ENCODE data around the gene KIF5A.
"Not testable (repeated sequence)": the region's sequence is repeated elsewhere in the genome, so short reads cannot be mapped to it uniquely, and the experiment has no call there.

KIF5A gene

GRCh38 chr12:57554897-57555296 lies 5.1 kb downstream of the KIF5A start:
- no peak for DNase-seq (ENCODE audit: low spot score)

DNA sequence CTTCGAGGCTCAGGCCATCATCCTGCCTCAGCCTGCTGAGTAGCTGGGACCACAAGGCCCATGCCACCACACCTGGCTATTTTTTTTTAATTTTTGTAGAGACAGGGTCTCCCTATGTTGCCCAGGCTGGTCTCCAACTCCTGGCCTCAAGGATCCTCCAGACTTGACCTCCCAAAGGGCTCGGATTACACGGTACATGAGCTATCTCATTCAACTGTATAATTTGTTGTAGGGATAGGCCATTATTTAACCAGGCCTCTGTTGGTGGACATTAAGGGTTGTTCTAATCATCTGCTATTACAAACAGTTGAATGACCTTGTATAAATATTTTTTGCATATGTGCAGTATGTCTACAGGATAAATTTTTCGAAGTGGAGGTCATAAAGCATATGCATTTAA lies 9.0 kb downstream of the KIF5A start:
- DNase-seq (ENCODE audit: low spot score) = no peak

DNA sequence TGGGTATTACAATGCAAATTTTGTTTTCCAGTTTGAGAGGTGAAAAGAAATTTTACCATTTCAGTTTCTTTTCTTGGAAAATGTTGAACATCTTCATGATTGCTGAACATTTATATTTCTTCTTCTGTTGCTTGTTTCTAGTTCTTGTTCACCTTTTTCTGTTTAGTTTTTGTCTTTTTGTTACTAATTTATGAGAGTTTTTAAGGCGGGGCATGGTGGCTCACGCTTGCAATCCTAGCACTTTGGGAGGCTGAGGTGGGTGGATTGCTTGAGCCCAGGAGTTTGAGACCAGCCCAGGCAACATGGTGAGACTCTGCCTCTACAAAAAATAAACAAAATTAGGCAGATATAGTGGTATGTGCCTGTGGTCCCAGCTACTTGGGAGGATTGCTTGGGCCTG lies 10.7 kb downstream of the KIF5A start:
- no peak for DNase-seq (ENCODE audit: low spot score)

DNA sequence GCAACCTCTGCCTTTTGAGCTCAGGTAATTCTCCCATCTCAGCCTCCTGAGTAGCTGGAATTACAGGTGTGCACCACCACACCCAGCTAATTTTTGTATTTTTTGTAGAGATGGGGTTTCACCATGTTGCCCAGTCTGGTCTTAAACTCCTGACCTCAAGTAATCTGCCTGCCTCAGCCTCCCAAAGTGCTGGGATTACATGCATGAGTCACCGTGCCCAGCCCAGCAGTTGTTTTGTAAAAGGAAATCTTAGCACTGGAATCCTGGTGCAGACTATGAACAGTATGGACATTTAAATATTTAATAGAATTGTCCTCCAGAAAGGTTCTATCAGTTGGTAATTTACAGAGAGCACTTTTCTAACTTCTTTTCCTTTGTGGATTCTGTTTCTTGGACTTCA lies 11.3 kb downstream of the KIF5A start:
- DNase-seq (ENCODE audit: low spot score) = not testable (repeated sequence)

DNA sequence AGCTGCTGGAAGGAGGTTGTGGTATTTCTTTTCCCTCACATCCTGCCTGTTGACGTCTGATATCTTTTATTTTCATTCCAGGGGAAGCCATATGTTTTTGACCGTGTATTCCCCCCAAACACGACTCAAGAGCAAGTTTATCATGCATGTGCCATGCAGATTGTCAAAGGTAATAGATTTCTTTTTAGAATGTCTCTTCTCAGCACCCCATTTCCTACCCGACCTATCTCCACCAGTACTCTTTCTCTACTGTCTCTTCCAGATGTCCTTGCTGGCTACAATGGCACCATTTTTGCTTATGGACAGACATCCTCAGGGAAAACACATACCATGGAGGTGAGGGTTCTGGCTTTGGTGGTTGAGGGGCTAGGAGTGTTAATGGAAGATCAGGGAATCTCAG lies 13.5 kb downstream of the KIF5A start:
- DNase-seq (ENCODE audit: low spot score) = no peak

DNA sequence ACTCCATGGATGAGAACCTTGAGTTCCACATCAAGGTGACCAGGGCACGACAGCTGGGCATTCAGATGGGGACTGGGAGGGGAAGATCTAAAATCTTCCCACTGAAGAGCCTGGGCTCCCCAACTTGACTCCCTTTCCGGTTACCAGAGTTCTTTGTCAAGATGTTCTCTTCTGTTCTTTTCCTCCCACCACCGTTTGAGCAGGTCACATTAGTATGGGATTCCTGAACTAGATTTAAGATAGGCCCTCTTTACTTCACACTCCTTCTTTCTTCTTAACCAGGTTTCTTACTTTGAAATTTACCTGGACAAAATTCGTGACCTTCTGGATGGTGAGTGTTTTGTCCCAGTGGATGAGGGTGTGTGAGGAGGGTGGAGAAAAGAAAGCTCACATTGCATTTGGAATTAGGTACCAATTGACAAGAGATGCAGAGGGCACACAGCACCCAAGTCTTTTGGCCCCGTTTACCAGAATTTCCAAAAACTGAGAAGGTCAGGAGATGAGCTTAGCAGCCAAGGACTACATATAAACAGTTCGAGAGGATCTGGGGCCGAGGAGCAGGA lies 14.4 kb downstream of the KIF5A start:
- no peak for DNase-seq (ENCODE audit: low spot score)

- no peak for DNase-seq (ENCODE audit: low spot score)
These were observed 19.0 kb downstream of the KIF5A start for GRCh38 chr12:57568838-57569237.

- DNase-seq (ENCODE audit: low spot score) = no peak
These were observed 20.0 kb downstream of the KIF5A start for GRCh38 chr12:57569858-57570257.

- not testable (repeated sequence) for DNase-seq (ENCODE audit: low spot score)
These were observed 20.6 kb downstream of the KIF5A start for GRCh38 chr12:57570438-57570837.

DNA sequence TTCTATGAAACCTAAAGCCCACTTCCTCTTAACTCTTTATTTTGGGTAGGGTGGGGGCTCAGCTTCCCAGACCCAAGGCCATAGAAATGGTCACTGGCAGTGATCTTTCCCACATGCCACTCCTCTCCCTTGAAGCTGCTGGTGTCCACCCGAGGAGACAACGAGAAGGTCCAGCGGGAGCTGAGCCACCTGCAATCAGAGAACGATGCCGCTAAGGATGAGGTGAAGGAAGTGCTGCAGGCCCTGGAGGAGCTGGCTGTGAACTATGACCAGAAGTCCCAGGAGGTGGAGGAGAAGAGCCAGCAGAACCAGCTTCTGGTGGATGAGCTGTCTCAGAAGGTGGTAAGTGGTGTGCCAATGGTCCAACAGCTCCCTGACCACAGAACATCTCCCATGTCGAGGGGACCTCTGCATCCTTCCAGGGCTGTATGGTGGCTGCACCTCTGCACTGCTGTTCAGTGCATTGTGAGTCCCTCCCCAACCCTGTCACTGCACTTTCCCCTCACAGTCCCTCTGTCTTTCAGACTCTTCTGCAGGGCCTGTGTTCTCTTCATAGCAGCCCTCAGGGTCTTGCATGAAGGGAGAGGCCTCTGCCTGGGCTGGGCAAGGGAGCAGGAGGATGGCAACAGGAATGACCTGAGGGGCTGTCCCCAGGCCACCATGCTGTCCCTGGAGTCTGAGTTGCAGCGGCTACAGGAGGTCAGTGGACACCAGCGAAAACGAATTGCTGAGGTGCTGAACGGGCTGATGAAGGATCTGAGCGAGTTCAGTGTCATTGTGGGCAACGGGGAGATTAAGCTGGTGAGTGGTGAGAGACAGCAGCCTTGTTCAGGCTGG lies 22.3 kb downstream of the KIF5A start:
- no peak for DNase-seq (ENCODE audit: low spot score)

DNA sequence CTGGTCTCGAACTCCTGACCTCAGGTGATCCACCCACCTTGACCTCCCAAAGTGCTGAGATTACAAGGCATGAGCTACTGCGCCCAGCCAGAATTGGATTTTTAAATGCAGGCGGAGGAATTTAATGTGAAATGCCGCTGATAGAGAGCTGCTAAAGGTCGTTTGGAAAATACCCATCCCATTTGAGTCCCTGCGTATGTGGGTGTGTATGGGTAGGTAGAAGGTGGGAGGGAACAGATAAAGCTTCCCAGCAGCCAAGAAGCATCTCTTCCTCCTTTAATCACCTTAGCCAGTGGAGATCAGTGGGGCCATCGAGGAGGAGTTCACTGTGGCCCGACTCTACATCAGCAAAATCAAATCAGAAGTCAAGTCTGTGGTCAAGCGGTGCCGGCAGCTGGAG lies 25.0 kb downstream of the KIF5A start:
- no peak for DNase-seq (ENCODE audit: low spot score)

GRCh38 chr12:57575771-57576612 lies 26.1 kb downstream of the KIF5A start:
- no peak for DNase-seq (ENCODE audit: low spot score)

DNA sequence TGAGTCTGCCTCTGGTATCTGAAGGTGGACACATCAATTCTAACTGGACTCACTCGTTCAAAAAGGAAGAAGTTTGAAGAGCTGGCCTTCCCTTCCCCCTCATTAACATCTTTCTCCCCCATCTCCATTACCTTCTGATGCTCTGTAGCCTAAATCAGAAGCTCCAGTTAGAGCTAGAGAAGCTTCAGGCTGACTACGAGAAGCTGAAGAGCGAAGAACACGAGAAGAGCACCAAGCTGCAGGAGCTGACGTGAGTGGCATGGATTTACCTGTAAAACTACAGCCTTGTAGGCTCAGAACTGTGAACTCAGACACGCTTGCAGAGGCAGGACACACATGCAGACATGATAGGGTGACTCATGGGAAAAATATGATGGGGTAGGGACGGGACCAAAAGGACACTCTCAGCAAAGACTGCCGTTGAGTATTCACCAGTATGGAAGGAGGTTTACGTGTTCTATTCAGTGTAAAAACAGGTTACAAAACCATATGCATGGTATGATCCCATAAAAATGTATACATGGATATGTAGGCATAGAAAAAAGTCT lies 26.8 kb downstream of the KIF5A start:
- DNase-seq (ENCODE audit: low spot score) = no peak

DNA sequence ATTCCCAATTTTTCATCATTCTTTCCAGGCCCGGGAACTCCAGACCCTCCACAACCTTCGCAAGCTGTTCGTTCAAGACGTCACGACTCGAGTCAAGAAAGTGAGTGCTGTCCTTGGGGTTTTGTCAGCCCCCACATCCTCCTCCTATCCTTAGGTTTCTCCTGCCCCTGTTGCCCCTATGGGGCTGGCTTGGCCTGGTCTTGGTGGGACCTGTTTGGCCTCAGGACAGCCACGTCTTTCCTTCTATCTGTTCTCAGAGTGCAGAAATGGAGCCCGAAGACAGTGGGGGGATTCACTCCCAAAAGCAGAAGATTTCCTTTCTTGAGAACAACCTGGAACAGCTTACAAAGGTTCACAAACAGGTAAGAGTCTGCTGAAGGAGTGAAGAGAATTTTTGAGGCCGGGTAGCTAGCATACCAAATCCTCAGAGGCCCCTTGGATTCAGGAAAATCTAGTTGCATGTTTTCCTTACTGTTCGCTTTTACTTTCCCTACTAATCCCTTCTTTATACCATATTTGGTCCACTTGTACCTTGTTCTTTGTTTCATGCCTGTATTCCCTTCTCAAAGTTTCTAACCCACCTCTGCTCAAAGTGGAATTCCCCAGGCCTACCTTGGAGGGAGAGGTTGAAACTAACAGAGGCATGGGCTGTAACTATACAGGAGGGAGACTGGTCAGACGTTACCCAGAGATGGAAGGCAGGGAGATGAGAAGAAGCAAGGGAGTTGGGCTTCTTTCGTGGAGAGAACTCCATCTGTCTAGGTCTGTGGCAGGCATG lies 28.3 kb downstream of the KIF5A start:
- no peak for DNase-seq (ENCODE audit: low spot score)

DNA sequence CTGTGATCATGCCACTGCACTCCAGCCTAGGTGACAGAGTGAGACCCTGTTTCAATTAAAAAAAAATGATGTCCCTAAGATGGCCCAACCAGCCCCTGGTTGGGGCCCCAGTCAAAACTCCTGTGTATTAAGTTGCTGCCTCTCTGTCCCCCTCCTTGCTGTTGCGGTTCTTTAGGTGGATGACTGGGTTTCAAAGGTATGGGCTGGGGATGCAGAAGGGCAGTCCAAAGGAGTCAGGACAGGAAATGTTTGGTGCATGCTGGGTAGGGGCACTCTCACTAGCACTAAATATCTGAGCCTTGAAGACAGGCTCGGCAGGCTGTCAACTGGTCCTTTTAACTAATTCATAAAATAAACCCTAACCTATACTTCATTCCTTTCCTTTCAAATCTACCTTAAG lies 29.2 kb downstream of the KIF5A start:
- no peak for DNase-seq (ENCODE audit: low spot score)

- no peak for DNase-seq (ENCODE audit: low spot score)
These were observed 30.0 kb downstream of the KIF5A start for GRCh38 chr12:57579677-57580465.

GRCh38 chr12:57580466-57580795 lies 30.6 kb downstream of the KIF5A start:
- no peak for DNase-seq (ENCODE audit: low spot score)

DNA sequence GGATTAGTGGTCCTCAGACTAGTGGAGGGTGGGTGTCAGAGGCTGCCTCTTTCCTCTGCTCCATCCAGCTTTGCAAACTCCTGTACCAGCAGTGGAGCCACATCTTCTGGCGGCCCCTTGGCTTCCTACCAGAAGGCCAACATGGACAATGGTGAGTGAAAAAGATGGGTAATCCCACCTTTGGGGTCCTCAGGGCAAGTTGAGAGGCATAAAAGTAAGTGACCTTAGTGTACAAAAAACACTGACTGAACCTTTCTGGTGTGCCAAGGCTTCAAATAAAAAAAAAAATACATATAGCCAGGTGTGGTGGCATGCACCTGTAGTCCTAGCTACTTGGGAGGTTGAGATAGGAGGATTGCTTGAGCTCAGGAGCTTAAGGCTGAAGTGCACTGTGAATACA lies 32.0 kb downstream of the KIF5A start:
- no peak for DNase-seq (ENCODE audit: low spot score)

GRCh38 chr12:57582440-57582839 lies 32.6 kb downstream of the KIF5A start:
- DNase-seq (ENCODE audit: low spot score) = no peak

DNA sequence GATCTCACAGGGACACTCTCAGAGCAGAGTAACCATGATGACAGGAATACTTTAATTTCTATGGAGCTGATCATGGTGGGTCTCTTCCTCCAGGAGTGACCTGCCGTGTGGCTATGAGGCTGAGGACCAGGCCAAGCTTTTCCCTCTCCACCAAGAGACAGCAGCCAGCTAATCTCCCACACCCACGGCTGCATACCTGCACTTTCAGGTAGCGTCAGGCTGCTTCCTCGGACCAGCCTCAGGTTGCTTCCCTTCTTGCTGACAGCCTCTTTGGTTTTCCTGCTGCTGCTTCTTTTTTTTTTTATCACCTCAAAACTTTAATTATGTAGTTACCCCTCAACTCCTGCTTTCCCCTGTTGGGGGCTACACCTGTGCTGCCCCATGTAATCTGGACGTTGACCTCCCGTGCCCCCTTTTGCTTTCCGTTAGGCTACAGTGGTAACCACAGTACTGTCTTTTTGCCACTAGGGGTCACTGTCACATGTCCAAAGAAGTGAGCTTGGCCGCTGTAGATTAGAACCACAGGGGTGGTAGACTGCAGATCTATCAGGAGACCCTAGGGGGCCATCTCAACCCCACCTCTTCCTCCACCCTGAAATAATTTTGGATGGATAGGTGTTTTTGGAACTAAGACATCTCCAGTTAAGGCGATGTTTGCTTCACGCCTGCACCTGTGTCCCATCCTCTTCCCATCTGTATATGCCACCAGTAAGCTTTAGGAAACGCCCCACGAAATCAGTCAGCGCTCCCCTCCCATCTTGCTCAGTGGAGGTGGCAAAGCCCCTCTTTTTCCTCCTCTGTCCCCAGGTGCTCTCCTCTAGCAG lies 33.4 kb downstream of the KIF5A start:
- peak; percentile 81 for DNase-seq (ENCODE audit: low spot score)

All from RKO (cell line).